Mammary epithelial cell (primary cell): ENCODE measurements around the gene RNF34.

Experiments
- CTCF ChIP-seq, 2 donors: IDR thresholded peaks in 1 of 2; conservative IDR thresholded peaks in 1 of 2; 2 replicates each; pipeline ENCODE4 v1.5.1; 2011 to 2012; ENCODE audit warnings: inconsistent platforms in 2 of 2, low read length in 2 of 2, mild to moderate bottlenecking in 2 of 2, control low read depth in 1 of 2, low read depth in 1 of 2; ENCODE audit not compliant: insufficient read depth in 1 of 2; ENCODE audit errors: extremely low read depth in 1 of 2
- EZH2 ChIP-seq: IDR thresholded peaks from 2 replicates; pipeline ENCODE4 v1.6.1; 2012; ENCODE audit warnings: low read length, inconsistent platforms, borderline replicate concordance

GRCh38 chr12:121465921-121466793, 66.2 kb downstream of the RNF34 start:
- TF ChIP-seq CTCF (conservative IDR thresholded peaks at IDR 0.05 in 1 of 2, IDR thresholded peaks at IDR 0.05 in 1 of 2; ENCODE audit: extremely low read depth in 1 of 2, insufficient read depth in 1 of 2, low read depth in 1 of 2, low read length in 2 of 2) (no peak), EZH2 (no peak)
